Spleen (tissue), 11 donors: ENCODE measurements around the gene RPA1. TPM values are rescaled to one million over a fixed set of nuclear protein-coding genes. Genes with fewer than 3 reads are reported as not detected.

Source experiments
- DNase-seq: peaks from one replicate; pipeline ENCODE4 v3.0.0-alpha.2; 2020
- H3K27ac ChIP-seq, 8 donors: fragments of 200-600 bp; sonication (generic) in 7 of 8; 1 replicate in 4 of 8; 2 replicates in 4 of 8; pipeline versions ENCODE4 v1.5.0 to v1.8.0; 2016 to 2021; ENCODE audit warnings: inconsistent platforms in 4 of 8, mild to moderate bottlenecking in 4 of 8, moderate library complexity in 1 of 8
- H3K27me3 ChIP-seq, 7 donors: fragments of 200-600 bp; sonication (generic) in 6 of 7; replicated peaks in 1 of 7; 1 replicate in 4 of 7; 2 replicates in 3 of 7; pipeline versions ENCODE4 v1.5.0 to v1.8.0; 2016 to 2021; ENCODE audit warnings: inconsistent platforms in 3 of 7, mild to moderate bottlenecking in 1 of 7
- H3K36me3 ChIP-seq, 6 donors: fragments of 200-600 bp; sonication (generic) in 5 of 6; 1 replicate in 4 of 6; 2 replicates in 2 of 6; pipeline versions ENCODE4 v1.5.0 to v1.8.0; 2016 to 2021; ENCODE audit warnings: inconsistent platforms in 2 of 6
- H3K4me1 ChIP-seq, 6 donors: fragments of 200-600 bp; sonication (generic) in 5 of 6; 1 replicate in 3 of 6; 2 replicates in 3 of 6; pipeline versions ENCODE4 v1.5.0 to v1.8.0; 2016 to 2021; ENCODE audit warnings: inconsistent platforms in 3 of 6
- H3K4me3 ChIP-seq, 8 donors: fragments of 200-600 bp; sonication (generic) in 7 of 8; 1 replicate in 4 of 8; 2 replicates in 4 of 8; pipeline versions ENCODE4 v1.5.0 to v1.8.0; 2016 to 2021; ENCODE audit warnings: inconsistent platforms in 4 of 8, mild to moderate bottlenecking in 4 of 8, moderate library complexity in 2 of 8
- H3K9me3 ChIP-seq, 8 donors: fragments of 200-600 bp; sonication (generic) in 7 of 8; 1 replicate in 4 of 8; 2 replicates in 4 of 8; pipeline versions ENCODE4 v1.5.0 to v1.8.0; 2016 to 2021; ENCODE audit warnings: inconsistent platforms in 4 of 8
- CTCF ChIP-seq, 11 experiments: fragments of 200-600 bp in 7 of 11; fragments of 450-650 bp in 4 of 11; sonication (generic) in 4 of 11; IDR thresholded peaks in 8 of 11; conservative IDR thresholded peaks in 3 of 11; 1 replicate in 7 of 11; 2 replicates in 4 of 11; pipeline versions ENCODE4 v1.4.0 to v1.8.0; 2016 to 2021; ENCODE audit warnings: antibody characterized with exemption in 11 of 11, inconsistent platforms in 4 of 11, mild to moderate bottlenecking in 1 of 11
- POLR2A ChIP-seq, 3 donors: fragments of 450-650 bp; IDR thresholded peaks; one replicate each; pipeline ENCODE4 v1.5.1; 2017; ENCODE audit warnings: antibody characterized with exemption in 3 of 3, mild to moderate bottlenecking in 1 of 3
- POLR2AphosphoS5 ChIP-seq, 3 donors: sonication (generic); formaldehyde crosslinking; IDR thresholded peaks; one replicate each; pipeline ENCODE4 v1.5.1; 2017; ENCODE audit warnings: antibody characterized with exemption in 3 of 3
- WGBS, 5 donors: extraction: QIAGEN DNeasy Blood & Tissue Kit in 3 of 5; methylation state at CpG; one replicate each; pipeline versions ENCODE4 v1.1.5 to v1.1.7; 2013 to 2018; 5-methylcytosine and 5-hydroxymethylcytosine counted together
- intact Hi-C: fragments of 100-400 bp; cut with DNase I; formaldehyde crosslinking; loops from one replicate; pipeline ENCODE4 v1.15.0; 2023; ENCODE audit warnings: low total_unique reads
- polyA plus RNA-seq, 3 donors: library from polyadenylated mRNA; stranded (reverse); fragments of 200-250 nt; gene quantifications; one replicate each; pipeline ENCODE4 v1.2.1, GENCODE V29; 2013
- total RNA-seq, 7 donors: library from RNA; depleted of rRNA in 3 of 7; stranded (reverse); fragments of >200 nt in 3 of 7; fragmentation: NEBNext Ultra II Directional in 4 of 7; extraction: Animal tissue kit (Norgen Biotek cat#: 25700) in 4 of 7; gene quantifications; one replicate each; pipeline versions ENCODE4 v1.1.0 to v1.2.1, GENCODE V29; 2016 to 2021
- donor health status: healthy with polysubstance abuse.
- donor health status: DM: no; HTN: no; CAD: no; lungs with moderate emphysema.
- donor health status: DM: no; HTN: no; CAD: no.
- donor health status: Bipolar disorder and iron deficiency.
- donor health status: healthy.
- donor health status: DM: no; HTN: no; CAD: no.
- donor health status: DM: yes; HTN: yes; CAD: no.

The RPA1 gene
- total and polyA plus RNA-seq, 10 donors = 20.7 to 101 (median 35.1) TPM

GRCh38 chr17:1947743-1948516 is 118.1 kb downstream of the RPA1 start:
- no peak for DNase-seq
- Histone ChIP-seq H3K4me1 (peaks cover 0 to 5% (median 0%) of the 10 kb centered on the region in 6 donors), H3K27ac (no peak overlapping the region), H3K4me3 (no peak overlapping the region), H3K9me3 (no peaks in the 10 kb centered on the region), H3K36me3 (no peaks in the 10 kb centered on the region), H3K27me3 (no peaks in the 10 kb centered on the region)
- TF ChIP-seq CTCF (IDR thresholded peaks at IDR 0.05 in 8 of 11, conservative IDR thresholded peaks at IDR 0.05 in 3 of 11) (no peak), POLR2AphosphoS5 (IDR thresholded peaks at IDR 0.05) (no peak), POLR2A (IDR thresholded peaks at IDR 0.05) (no peak)
- 83 to 95% (median 91%) methylated on average over 15 to 22 of the region's 22 CpGs for WGBS, 5 donors
- intact Hi-C loops = no loop called here

GRCh38 chr17:1948517-1948825 is 118.7 kb downstream of the RPA1 start:
- H3K27ac ChIP-seq = no peak overlapping the region
- TF ChIP-seq CTCF (IDR thresholded peaks at IDR 0.05 in 8 of 11, conservative IDR thresholded peaks at IDR 0.05 in 3 of 11) = no peak
- no peak for TF ChIP-seq POLR2AphosphoS5 (IDR thresholded peaks at IDR 0.05)
- no peak for TF ChIP-seq POLR2A (IDR thresholded peaks at IDR 0.05)
- intact Hi-C loops = no loop called here
- H3K9me3 ChIP-seq = no peaks in the 10 kb centered on the region
- DNase-seq = no peak
- no peak overlapping the region for H3K4me3 ChIP-seq
- 93 to 96% (median 94%) methylated on average over 14 of the region's 14 CpGs for WGBS, 5 donors
- H3K27me3 ChIP-seq = no peaks in the 10 kb centered on the region
- no peaks in the 10 kb centered on the region for H3K36me3 ChIP-seq
- H3K4me1 ChIP-seq = peaks cover 0 to under 1% (median 0%) of the 10 kb centered on the region in 6 donors

Other genes with a start within 250 kb of the RPA1 start
- gene SLC43A2, start 201.2 kb upstream of the RPA1 start, total RNA-seq = 10 to 100 TPM; 51.1 to 84.6 (median 67.3) TPM
- 10 to 100 TPM; 12.6 to 26.8 (median 14.9) TPM for gene SLC43A2, start 201.2 kb upstream of the RPA1 start, polyA plus RNA-seq
- gene SCARF1, start 184.3 kb upstream of the RPA1 start, total RNA-seq = 100 to 1,000 TPM in 2 of 7 donors, 10 to 100 TPM in 5; 55.5 to 112 (median 66.5) TPM
- gene SCARF1, start 184.3 kb upstream of the RPA1 start, polyA plus RNA-seq = 10 to 100 TPM in 2 of 3 donors, 1 to 10 TPM in 1; 5.1 to 31.2 (median 13.6) TPM
- gene RILP, start 180.1 kb upstream of the RPA1 start, total RNA-seq = 10 to 100 TPM; 15.8 to 43.9 (median 28.9) TPM
- gene RILP, start 180.1 kb upstream of the RPA1 start, polyA plus RNA-seq = 10 to 100 TPM; 14.7 to 25.6 (median 17.4) TPM
- 100 to 1,000 TPM; 210 to 320 (median 268) TPM for gene PRPF8, start 145.1 kb upstream of the RPA1 start, total RNA-seq
- gene PRPF8, start 145.1 kb upstream of the RPA1 start, polyA plus RNA-seq = 10 to 100 TPM; 67.2 to 91.8 (median 74.8) TPM
- 1 to 10 TPM; 1.7 to 5.4 (median 3.1) TPM for gene TLCD2, start 119.6 kb upstream of the RPA1 start, total RNA-seq
- gene TLCD2, start 119.6 kb upstream of the RPA1 start, polyA plus RNA-seq = under 1 TPM; 0.26 to 0.67 (median 0.28) TPM
- gene WDR81, start 105.3 kb upstream of the RPA1 start, total RNA-seq = 10 to 100 TPM; 38.2 to 74.7 (median 54.7) TPM
- 10 to 100 TPM; 16.2 to 41.3 (median 29.3) TPM for gene WDR81, start 105.3 kb upstream of the RPA1 start, polyA plus RNA-seq
- 1 to 10 TPM; 1.6 to 7.9 (median 5.0) TPM for gene SERPINF2, start 87.1 kb upstream of the RPA1 start, total RNA-seq
- gene SERPINF2, start 87.1 kb upstream of the RPA1 start, polyA plus RNA-seq = 1 to 10 TPM; 3.5 to 7.0 (median 4.9) TPM
- gene SERPINF1, start 67.9 kb upstream of the RPA1 start, total RNA-seq = 100 to 1,000 TPM in 5 of 7 donors, 10 to 100 TPM in 2; 79.8 to 361 (median 192) TPM
- 100 to 1,000 TPM in 1 of 3 donors, 10 to 100 TPM in 2; 53.5 to 132 (median 99.5) TPM for gene SERPINF1, start 67.9 kb upstream of the RPA1 start, polyA plus RNA-seq
- gene SMYD4, start 103 bp upstream of the RPA1 start, total RNA-seq = 10 to 100 TPM; 17.2 to 28.1 (median 23.8) TPM
- 1 to 10 TPM; 3.8 to 6.1 (median 4.7) TPM for gene SMYD4, start 103 bp upstream of the RPA1 start, polyA plus RNA-seq
- 1 to 10 TPM in 5 of 7 donors, under 1 TPM in 2; 0.67 to 4.5 (median 2.1) TPM for gene RTN4RL1, start 195.3 kb downstream of the RPA1 start, total RNA-seq
- under 1 TPM; 0.09 to 0.67 (median 0.26) TPM for gene RTN4RL1, start 195.3 kb downstream of the RPA1 start, polyA plus RNA-seq
- 10 to 100 TPM; 38.3 to 58.5 (median 43.5) TPM for gene DPH1, start 200.1 kb downstream of the RPA1 start, total RNA-seq
- gene DPH1, start 200.1 kb downstream of the RPA1 start, polyA plus RNA-seq = 10 to 100 TPM; 20.6 to 37.9 (median 20.9) TPM
- 10 to 100 TPM; 20.9 to 51.3 (median 28.9) TPM for gene OVCA2, start 212.0 kb downstream of the RPA1 start, total RNA-seq
- 10 to 100 TPM; 52.9 to 68.8 (median 66.4) TPM for gene OVCA2, start 212.0 kb downstream of the RPA1 start, polyA plus RNA-seq
- 10 to 100 TPM in 6 of 7 donors, 1 to 10 TPM in 1; 7.0 to 59.6 (median 23.3) TPM for gene HIC1, start 225.1 kb downstream of the RPA1 start, total RNA-seq
- 1 to 10 TPM; 1.3 to 4.7 (median 2.6) TPM for gene HIC1, start 225.1 kb downstream of the RPA1 start, polyA plus RNA-seq